GM18870 (cell line): ENCODE results near the gene IER5.
A peak's percentile ranks its signal among the peaks of the same experiment; 100 is the strongest.
"Not testable (repeated sequence)": the region's sequence is repeated elsewhere in the genome, so short reads cannot be mapped to it uniquely, and the experiment has no call there.

ENCODE experiments used
- ATAC-seq: cut with Tn5 transposase; IDR thresholded peaks from one replicate; pipeline ENCODE4 v1.9.1; 2021; ENCODE audit warnings: moderate library complexity; ENCODE audit not compliant: unreplicated experiment

The IER5 gene

GRCh38 chr1:181088079-181089016 lies at the start of gene IER5:
IER5 (plus strand) TSS chr1:181088700; CDS start chr1:181088903, 203 bp downstream.
- ATAC-seq, result peak; percentile 62

DNA sequence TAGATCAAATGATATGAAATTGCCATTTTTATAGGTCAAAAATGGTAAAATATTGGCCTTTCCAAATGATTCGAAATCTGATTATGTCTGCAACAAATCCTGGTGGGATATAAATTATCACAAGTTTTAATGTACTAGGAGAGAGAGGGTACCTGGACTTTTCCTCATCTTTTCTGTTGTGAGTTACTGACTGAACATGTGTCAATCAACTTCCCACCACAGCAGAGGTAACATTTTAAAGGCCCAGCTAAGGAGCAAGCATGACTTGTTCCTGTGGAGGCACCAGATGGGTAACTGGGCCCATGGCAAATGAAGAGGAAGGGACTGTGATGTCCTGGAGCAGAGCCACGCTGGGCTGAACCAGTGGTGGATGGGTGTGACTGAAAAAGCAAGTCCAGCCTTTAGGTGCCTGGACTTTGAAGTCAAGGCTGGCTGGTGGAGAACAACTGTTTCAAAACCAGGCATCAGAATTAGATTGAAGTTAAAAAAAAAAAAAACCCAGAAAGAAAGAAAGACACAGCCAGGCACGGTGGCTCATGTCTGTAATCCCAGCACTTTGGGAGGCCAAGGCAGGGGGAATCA lies 48.1 kb upstream of the IER5 start:
- ATAC-seq, result no peak

- ATAC-seq, result no peak
These were observed 45.2 kb upstream of the IER5 start for GRCh38 chr1:181043025-181043888.

DNA sequence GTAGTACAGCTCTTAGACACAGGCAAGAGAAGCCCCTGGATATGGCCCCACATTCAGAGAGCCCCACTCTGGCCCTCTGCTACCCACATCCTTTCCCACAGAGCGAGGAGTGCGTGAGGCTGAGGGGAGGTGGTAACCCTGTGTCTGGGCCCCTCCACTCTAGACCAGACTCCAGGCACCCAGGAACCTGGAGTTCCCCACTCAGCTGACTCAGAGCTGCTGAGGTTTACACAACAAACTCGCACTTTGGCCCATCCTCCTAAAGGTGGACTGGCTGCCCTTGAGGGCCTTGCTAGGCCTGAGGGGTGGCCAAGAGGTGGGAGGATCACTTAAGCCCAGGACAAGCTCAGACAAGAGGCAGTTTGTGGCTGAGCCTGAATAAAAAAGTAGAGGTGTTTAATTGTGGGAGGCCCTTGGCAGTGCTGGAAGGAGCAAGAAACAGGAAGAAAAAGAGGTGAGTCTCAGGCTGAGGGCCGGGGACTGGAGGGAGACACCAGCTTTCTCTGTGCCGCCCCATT lies 44.0 kb upstream of the IER5 start:
- ATAC-seq, result peak; percentile 94

- ATAC-seq, result not testable (repeated sequence)
These were observed 42.6 kb upstream of the IER5 start for GRCh38 chr1:181045946-181046345.

GRCh38 chr1:181049378-181049777 lies 39.1 kb upstream of the IER5 start:
- no peak for ATAC-seq

- no peak for ATAC-seq
These were observed 37.6 kb upstream of the IER5 start for GRCh38 chr1:181050922-181051321.

GRCh38 chr1:181056560-181056959 lies 31.9 kb upstream of the IER5 start:
- ATAC-seq, result no peak

DNA sequence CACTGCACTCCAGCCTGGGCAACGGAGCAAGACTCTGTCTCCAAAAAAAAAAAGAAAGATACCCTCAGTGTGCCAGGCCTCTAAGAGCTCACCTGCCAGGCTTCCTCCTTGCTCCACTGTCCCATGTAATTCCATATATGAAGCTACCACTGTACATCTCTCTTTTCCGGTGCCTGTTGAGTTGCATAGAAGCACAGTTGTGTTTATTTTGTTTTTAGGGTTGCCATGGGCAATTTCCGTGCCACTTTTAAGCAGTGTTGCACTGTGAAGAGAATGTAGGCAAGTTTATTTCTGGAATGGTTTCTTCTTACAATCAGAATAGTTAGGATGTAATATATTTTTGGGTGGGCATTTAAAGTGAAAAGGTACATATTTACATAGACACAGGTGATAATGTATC lies 31.4 kb upstream of the IER5 start:
- no peak for ATAC-seq

- ATAC-seq, result no peak
These were observed 29.1 kb upstream of the IER5 start for GRCh38 chr1:181059435-181059834.

DNA sequence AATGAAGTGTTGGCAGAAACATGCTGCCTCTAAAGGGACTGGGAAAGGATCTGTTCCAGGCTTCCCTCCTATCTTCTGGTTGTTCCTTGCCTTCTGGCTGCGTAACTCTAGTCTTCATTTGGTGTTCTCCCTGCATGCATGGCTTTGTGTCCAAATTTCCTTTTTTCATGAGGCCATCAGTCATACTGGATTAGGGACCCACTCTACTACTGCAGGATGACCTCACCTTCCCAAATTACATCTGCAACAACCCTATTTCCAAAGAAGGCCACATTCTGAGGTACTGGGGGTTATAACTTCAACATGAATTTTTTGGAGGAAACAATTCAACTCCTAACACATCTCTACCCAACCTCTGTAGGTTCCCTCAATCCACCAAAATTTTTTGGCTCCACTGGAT lies 28.4 kb upstream of the IER5 start:
- no peak for ATAC-seq

GRCh38 chr1:181060947-181061346 lies 27.6 kb upstream of the IER5 start:
- not testable (repeated sequence) for ATAC-seq

- no peak for ATAC-seq
These were observed 27.0 kb upstream of the IER5 start for GRCh38 chr1:181061487-181061886.

GRCh38 chr1:181061891-181062835 lies 26.3 kb upstream of the IER5 start:
- ATAC-seq, result peak; percentile 87

GRCh38 chr1:181062836-181063428 lies 25.6 kb upstream of the IER5 start:
- peak; percentile 44 for ATAC-seq

- ATAC-seq, result no peak
These were observed 24.4 kb upstream of the IER5 start for GRCh38 chr1:181064011-181064623.

DNA sequence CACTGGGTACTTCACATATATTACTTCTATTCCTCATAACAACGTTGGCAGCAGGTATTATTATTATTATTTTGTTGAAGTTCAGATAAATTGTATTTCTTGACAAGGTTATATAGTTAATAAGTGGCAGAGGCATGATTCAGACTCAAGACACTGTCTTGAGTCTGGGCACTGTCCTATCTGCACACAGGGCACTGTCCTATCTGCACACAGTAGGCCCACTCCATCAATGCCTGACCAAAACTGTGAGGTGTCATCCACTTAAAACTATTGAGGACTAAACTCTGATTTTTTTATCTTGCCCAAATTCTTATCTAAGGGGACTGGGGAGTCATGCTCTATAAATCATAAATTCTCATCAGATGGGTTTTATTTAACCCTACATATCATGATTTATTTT lies 23.8 kb upstream of the IER5 start:
- ATAC-seq, result no peak

DNA sequence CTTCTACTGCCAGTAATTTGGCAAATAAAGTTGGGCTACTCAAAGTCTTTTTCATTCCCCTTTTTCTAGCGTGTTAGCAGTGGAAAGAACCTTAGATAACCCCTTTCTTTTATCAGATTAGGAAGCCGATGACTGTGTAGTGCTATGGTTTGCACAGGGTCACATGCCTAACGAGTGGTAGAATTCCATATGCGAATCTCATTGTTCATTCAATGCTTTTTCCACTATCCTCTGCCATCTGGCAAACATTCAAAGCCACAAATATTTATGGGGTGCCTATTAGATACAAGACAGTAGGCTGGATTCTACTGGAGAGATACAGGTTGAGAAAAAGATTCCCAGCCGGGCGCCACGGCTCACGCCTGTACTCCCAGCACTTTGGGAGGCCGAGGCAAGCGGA lies 14.9 kb upstream of the IER5 start:
- no peak for ATAC-seq

GRCh38 chr1:181075766-181076350 lies 12.6 kb upstream of the IER5 start:
- ATAC-seq, result no peak
